ENCODE results near the gene SYDE2.

Gene SYDE2

GRCh38 chr1:85116856-85117255 is 84.0 kb downstream of the SYDE2 start:
- DNase-seq = no peak

- DNase-seq = no peak
Measured at GRCh38 chr1:85115933-85116332, 84.9 kb downstream of the SYDE2 start.

- peak; percentile 43 for DNase-seq
Measured at GRCh38 chr1:85111695-85112094, 89.1 kb downstream of the SYDE2 start.

GRCh38 chr1:85109475-85109874 is 91.3 kb downstream of the SYDE2 start:
- DNase-seq = peak; percentile 68
